Measurements from ENCODE around the gene SECISBP2.

DNA sequence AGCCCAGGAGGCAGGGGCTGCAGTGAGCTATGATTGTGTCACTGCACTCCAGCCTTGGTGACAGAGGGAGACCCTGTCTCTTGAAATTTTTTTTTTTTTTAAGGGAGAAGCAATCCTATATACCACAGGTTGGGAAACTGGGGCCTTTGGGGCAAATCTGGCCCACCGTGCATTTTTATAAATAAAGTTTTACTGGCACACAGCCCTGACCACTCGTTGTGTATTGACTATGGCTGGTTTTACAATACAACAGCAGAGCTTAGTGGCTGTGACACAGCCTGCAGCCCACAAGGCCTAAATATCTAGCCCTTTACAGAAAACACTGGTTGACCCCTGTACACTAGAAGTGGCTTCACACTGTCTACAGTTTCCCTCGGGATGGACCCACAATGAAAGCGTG, 58.0 kb downstream of the SECISBP2 start:
- TF ChIP-seq, protein P1, sequence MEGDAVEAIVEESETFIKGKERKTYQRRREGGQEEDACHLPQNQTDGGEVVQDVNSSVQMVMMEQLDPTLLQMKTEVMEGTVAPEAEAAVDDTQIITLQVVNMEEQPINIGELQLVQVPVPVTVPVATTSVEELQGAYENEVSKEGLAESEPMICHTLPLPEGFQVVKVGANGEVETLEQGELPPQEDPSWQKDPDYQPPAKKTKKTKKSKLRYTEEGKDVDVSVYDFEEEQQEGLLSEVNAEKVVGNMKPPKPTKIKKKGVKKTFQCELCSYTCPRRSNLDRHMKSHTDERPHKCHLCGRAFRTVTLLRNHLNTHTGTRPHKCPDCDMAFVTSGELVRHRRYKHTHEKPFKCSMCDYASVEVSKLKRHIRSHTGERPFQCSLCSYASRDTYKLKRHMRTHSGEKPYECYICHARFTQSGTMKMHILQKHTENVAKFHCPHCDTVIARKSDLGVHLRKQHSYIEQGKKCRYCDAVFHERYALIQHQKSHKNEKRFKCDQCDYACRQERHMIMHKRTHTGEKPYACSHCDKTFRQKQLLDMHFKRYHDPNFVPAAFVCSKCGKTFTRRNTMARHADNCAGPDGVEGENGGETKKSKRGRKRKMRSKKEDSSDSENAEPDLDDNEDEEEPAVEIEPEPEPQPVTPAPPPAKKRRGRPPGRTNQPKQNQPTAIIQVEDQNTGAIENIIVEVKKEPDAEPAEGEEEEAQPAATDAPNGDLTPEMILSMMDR (IDR thresholded peaks at IDR 0.05), result no peak
- TF ChIP-seq ZFX (IDR thresholded peaks at IDR 0.05; ENCODE audit: borderline replicate concordance), result no peak
